GM20431 (cell line): ENCODE data around the gene DHX32.

Experiments used
- in situ Hi-C: fragments of 300-500 bp; cut with MseI, MboI; formaldehyde crosslinking; loops from one replicate; pipeline ENCODE4 v1.15.0; 2020; ENCODE audit warnings: low sequenced_read_pairs; ENCODE audit not compliant: unreplicated experiment

Gene DHX32

DNA sequence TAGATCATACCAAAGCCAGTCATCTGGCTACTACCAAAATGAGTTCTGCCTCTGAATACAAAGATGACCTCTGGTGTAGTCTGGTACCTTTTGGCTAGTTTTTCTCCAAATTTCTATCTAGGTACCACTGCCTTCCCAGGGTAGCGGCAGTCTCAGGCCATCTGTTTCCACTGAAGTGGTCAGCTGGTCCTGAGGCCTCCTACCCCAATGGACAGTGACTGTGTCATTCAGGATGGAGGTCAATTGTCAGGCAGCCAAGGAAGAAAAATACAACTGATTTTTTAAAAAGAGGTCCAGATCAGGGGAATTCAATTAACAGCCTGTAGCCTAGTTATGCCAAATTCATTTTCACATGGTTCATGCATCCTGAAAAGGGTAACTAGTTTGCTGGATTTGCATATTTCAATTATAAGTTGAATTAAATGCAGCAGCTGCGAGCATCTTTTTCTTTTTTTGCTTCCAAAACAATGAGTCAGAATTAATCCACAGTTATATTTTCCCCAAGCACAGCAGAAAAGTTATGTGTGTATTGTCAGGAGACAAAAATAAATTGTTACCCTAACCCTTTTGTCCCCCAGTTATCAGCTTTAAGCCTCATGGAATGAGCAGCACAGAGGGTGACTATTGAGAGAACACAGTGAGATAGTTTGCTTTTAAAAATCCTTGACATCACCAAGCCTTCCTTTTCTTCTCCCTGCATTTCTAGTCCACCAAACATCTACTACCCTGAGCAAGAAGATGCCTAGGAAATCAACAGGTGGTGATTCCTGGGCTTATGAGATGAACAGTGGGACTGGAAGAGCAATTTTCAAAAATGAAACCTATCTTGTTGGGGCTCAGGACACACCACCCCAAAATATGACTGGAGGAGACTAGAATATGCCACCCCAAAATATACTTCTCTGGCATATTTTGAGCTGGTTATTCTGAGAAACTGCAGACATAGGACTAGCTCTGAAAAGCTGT, 30.0 kb downstream of the DHX32 start:
- in situ Hi-C loops: no loop called here

DNA sequence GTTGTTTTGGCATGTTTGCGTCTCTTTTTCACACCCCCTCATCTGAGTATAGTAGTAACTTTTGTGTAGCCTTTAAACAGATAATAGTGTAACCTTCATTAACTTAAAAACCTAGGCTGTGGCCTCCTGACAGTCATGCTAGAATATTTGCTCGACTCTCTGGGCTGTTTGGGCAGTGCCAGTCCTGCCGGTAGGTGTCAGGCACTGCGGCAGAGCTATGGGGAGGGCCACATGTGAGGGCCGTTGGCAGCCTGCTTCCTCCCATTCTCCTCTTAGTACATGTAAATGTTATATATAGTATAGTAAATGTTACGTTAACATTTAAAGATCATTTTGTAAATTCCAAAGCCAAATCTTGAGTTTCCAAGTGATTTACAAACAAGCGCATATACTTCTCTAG, 31.6 kb downstream of the DHX32 start:
- in situ Hi-C loops: no loop called here

DNA sequence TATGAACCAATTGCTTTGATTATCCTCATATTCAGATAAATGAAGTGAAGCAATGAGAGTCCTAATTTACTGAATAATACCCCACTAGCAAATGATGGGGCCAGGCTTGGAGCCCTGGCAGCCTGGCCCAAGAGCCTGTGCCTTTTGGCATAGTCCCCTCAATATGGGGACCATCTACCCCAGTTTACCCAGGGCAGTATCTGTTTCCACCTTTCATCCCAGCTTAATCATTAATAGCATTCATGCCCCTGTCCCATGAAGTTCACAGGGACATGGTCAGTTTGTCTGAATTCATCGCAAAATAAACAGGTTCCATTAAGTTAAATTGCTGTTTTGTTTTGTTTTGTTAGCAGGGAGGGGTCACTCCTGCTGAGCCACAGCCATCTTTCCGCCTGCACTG, 32.2 kb downstream of the DHX32 start:
- in situ Hi-C loops: no loop called here

DNA sequence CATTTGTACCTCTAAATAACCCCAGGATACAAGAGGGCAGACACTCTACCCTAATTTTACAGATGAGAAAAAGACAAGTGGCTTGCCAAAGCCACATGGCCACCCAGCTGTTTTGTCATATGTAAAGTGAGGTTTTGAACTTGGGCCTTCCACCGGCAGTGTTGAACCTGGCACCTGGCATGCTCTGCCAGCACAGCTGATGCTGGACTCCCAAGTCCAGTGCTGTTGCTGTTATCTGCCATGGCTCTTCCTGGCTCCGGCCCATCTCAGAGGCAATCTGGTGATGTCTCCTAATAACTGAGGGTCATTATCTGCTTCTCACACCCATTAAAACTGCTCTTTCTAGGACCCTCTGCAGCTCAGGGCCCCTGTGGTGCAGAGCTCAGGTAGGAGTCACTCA, 32.7 kb downstream of the DHX32 start:
- in situ Hi-C loops: no loop called here

DNA sequence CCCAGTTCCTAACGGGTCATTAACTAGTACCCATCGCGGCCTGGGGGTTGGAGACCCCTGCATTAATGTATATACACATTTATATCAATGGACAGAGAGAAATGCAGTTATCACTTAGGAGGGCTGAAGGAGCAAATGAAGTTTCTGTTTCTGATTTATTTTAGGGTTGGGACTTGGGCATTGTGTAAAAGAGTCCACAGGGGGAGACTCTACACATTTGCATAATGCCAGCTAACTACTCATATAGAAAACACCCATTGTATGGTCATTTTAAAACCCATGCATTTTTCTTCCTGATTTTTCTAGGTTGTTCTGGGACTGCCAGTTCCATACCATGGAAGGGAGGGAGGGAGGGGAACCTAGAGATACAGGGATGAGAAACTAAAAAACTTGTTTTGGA, 34.2 kb downstream of the DHX32 start:
- in situ Hi-C loops: no loop called here

DNA sequence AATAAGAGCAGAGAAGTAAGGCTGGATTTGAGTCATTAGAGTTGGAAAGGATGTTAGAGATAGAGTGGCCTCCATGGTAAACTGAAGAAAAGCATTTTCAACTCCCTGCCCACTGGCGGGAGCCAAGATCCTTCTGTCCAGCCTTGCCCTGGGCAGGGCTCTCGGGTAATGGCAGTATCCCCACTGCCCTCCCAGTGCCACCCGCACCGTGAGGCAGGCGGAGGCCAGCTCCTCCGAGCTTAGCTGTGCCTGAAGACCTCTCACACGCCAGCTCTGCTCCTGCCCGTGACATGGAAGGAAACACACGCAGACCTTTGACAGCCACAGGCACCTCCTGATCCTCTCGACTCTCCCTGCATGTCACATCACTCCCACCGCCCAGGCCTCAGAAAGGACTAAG, 35.5 kb downstream of the DHX32 start:
- in situ Hi-C loops: no loop called here

DNA sequence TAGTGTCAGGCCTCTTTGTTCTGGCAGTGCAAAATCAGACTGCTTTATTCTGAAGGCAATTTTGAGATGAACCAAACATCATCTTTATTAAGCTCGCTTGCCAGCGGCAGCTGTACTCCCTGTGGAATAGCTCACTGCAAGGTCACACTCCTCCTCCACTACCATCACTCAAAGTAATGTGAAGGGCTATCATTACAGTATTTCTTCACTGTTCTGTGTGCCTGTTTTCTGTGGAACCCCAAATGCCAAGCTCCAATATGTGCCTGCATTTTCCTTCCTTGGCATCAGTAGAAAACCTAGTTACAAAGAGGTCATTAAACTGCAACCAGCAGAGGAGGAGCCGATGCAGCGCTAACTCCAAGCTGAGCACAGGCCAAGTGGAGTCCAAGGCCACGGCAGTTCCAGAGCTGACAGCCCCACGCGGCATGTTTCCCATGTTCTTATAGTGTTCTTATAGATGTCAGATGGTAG, 36.3 kb downstream of the DHX32 start:
- in situ Hi-C loops: no loop called here

DNA sequence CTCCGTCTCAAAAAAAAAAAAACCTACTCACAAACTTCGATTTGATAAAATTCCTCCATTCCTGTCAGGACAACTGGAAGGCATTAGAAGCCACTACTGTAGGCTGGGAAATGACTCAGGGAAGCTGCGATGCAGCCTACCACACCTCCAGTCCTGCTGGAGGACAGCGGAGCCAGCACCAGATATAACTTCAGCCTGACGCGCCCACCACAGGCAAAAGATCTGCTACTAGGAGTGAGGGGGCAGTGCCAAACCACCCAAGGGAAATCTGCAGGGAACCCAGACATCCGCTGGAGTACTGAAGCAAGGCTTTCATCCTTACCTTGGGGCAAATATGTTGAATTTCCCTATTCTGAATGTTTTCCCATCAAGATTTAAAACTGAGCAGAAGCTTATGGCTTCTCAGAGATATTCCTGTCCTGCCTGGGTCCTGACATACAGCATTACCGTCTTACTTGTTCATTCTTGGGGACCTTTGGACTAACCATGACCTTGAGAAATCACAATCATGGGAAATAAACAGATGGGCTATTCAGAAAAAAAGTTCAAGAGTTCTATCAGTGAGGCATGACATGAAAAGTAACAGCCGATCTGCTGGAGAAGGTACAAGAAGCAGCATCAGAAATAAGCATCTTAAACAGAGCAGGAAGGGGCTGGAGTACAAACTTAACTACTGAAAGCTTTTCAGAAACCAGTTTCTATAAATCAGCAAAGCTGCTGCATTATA, 37.3 kb downstream of the DHX32 start:
- in situ Hi-C loops: no loop called here

DNA sequence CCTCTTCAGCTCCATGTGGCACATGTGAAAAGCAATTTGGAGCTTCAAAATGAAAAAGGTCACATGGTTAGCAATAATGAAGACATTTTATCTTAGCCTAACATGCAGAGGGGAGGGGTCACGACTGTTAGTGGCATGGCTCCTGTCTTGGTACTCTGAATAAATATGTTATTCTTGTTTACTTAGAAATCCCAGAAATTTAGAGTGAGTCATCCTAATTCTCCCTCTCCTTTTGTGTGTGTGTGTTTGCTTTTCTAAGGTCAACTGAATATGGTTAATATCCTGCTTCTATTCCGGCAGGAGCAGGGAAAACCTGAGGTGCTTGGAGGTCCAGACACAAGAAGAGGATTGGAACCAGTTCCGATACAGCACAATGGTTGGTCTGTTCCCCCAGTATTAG, 40.1 kb downstream of the DHX32 start:
- in situ Hi-C loops: no loop called here

DNA sequence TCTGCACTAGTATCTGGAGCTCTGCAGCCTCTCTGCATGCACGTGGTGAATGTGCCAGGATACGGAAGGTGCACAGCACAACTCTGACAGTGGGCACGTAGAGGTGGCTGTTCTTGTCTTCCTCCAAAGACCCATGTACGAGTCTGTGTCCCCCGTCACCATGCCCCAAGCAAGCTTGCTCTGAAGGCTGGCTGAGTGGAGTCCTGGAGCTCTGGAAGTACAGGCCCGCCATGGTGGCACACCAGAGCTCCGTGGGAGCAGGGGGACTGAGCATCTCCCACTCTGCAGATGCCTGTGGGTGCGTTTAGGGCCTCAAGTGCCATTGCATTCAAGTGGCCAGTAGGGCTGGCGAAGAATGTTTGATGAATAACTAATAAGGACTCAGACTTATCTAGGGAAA, 40.7 kb downstream of the DHX32 start:
- in situ Hi-C loops: no loop called here

DNA sequence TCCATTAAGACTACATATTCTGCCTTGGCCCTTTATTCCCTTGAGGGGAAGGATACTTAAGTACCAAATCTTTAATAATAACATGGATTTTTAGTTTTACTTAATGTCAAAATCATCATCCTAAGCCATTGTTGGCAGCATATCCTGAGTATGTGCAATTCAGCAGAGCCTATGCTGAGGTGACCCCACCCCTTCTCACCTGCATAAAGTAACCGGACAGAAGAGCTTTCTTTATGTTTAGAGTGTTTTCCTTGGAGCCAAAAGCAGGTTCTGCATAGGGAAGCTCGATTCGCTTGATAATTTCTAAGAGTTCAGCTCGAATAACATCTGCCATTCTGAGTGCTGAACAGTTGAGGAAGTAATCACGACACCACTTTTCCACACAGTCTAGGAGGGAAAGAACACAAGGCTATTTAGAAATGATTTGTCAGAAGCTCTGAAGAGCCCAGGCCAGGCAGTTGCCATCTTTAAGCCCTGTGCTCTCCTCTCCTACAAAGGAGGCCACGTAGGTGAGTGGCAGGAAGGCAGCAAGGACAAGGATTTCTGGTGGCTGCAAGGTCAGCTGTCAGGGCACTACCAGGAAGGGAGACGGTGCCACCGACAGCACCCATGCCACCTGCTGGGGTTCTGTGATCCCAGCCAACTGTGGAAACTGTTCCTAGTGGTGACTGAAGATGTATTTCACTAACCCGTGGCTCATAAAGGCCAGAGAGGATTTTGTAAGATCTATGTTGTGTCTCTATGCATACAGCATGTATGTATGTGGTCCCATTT, 42.1 kb downstream of the DHX32 start:
- in situ Hi-C loops: no loop called here

DNA sequence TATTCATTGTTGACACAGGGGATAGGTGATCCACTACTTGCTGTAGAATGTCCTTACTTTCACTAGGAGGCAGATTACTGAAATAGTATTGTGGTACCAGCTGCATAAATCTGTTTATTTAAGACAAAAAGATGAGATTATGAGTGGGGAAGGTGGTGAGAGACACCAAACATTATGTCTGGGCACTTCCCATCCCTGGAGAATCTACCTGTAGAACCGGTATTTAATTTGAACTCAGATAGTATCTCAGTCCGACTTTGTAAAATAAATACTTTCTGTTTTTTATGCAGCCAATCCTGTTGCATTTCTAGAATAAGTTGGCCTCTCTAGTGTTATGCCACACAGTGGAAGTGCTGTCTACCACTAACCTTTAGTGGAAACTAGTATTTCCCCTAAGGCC, 44.3 kb downstream of the DHX32 start:
- in situ Hi-C loops: no loop called here

DNA sequence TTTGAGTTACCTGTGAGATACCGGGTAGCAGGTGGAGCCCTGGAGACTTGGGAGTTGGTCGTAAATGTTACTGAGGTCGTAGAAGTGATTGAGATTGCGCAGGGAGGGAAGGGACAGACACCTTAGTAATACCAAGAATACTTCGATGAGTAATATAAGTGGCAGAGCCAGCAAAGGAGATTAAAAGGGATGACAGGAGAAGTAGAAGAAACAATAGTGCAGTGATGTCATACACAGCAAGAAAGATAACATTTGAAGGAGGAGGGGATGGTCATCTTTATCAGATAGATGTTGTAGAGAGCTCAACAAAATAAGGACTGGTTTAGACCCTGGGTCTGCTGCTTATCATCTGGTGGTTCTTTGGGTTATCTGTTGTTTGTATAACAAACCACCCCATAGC, 52.8 kb downstream of the DHX32 start:
- in situ Hi-C loops: no loop called here

DNA sequence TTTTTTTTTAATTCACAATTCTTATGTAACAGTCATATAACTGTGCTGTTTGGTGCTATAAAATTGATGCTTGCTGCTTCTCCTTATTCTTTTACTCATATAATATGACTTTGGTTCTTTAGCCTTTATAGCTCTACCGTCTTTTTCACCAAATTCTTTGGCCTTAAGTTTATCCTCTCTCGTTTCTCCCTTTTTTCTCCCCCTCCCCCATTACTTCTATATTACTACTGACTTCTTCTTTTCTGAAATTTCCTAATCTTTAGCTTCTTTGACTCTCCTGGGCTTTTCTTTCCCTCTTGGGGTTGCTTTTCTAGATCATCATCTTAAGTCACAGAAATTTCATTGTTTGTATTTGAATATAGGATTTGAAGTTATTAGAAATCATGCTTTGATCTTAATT, 54.0 kb downstream of the DHX32 start:
- in situ Hi-C loops: no loop called here

DNA sequence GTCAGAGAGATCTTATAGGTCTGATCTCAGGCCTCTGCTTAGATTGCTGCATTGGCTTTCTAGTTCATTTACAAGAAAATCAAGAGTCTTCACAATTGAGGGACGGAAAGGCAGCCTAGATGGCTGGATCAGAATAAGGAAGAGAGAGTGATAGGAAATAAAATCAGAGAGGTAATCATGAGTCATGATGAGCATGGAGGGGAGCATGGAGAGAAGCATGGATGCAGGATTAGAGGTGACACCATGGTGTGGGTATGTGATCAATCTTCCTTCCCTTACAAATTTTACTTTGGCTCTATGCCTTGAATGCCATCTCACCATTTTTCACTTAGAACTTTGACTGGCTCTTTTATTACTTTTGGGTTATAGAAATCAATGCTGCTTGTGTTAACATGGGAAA, 56.4 kb downstream of the DHX32 start:
- in situ Hi-C loops: no loop called here

DNA sequence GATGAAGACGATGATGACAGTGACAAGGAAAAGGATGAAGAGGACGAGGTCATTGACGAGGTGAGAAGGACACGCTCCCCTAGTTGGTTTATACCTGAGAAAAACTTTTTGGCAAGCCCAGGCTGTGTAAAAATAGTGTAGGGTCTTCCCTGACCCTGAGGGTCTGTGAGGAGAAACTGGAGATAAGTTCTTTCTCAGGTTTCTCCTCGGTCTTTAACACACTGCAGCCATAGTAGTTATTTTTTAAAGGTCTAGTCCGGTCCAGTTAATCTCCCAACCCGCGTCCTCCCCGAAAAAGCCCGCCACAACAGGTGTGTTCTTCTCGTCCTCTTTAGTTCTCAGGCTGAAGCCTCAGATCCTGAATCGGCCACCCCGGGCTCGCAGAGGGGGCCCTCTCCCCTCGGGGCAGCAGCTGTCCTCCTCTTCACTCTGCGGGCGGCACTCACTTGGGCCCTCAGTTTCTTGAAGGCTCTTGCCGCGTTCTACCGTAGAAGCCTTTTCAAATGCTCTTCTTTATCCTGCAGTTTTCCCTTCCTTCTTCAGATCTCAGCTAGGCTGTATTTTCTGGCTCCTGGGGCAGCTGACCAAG, 57.3 kb downstream of the DHX32 start:
- in situ Hi-C loops: no loop called here

DNA sequence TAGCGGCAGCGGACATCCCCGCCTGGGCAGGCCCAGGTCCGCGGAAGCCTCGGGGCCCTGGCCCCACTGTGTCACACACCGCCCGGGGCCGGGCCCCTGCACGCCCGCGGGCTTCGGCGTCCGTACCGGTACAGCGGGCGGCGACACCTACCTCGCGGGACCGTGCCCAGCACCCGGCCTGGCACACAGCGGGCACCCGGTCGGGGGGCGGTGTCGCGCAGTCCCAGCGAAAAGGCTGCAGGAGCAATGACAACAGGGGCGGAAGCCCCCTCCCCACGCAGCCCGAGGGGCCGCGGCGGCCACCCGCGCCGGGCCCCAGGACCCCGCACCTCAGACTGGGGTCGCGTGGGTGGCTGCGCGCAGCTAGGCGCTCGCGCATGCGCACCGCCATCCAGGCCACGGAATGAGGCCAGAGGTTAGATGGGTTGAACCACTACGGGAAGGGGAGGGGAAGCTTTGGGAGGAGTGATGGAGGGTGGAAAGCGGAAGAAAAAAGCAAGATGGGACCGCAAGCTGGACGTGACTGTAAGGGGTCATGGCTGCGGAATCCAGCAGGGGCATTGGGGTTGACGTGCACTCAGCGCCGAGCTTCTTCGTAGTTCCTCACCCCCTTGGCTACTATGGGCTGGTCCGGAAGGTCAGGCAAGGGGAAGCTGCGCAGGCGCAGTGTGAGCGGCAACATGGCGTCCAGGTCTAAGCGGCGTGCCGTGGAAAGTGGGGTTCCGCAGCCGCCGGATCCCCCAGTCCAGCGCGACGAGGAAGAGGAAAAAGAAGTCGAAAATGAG, 58.0 kb downstream of the DHX32 start, which contains the start of the genes BCCIP and UROS:
Gene BCCIP (plus strand): TSS at position 669 of the 785 bp plus-strand sequence. CDS start 12 bp downstream, at position 681.
Gene UROS (minus strand): TSS at position 381 of the 785 bp plus-strand sequence. CDS start 6,759 bp downstream, outside the sequence.
- in situ Hi-C loops: no loop called here

DNA sequence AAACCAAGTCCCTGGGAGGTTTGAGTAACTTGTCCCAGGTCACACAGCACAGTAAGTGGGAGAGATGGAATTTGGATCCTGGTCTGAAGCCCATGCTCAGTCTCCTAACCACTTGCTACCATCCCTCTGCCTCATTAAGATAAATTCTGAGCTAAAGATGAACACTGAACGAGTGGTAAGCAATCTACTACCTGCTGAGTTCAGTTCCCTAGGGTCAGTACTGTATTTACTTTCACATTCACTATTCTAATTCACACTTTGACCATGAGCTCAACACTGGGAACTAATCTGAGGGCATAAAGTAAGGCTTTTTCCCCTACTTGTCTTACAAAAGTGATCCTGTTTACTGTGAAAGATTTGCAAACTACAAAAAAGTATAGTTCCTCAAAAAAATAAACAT, 60.4 kb downstream of the DHX32 start:
- in situ Hi-C loops: no loop called here

DNA sequence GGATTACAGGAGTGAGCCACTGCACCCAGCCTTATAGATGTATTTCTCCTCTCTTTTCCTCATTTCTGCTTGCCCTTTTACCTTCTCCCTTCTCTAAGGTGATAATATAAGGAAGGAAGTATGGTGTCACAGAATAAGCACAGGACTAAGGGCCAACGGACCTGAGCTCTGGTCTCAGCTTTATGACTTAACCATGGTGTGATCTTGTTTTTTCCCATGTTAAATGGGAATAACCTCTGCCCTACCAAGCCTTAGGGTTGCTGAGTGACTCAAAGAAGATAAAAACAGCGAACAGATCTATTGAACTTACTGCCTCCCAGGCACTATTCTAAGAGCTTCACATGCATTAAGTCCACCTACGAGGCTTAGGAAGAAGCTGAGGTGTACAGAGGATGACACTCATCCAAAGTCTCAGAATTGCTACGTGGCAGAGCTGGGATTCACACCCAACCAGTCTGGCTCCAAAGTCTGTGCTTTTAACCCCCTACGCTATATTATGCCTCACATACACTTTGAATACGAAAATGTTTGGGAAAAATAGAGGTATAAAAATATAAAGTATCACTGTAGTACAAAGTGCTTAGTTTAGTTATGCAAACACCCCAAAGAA, 63.6 kb downstream of the DHX32 start:
- in situ Hi-C loops: no loop called here
